SK-N-SH (cell line): ENCODE data around the gene STRN. TPM values are rescaled to one million over a fixed set of nuclear protein-coding genes. Genes with fewer than 3 reads are reported as not detected.

ENCODE experiments used
- CTCF ChIA-PET: fragments of 300-600, 350-600 bp; formaldehyde crosslinking; extraction: SDS; loops from one replicate; lab custom pipeline; 2021; lab: Yijun Ruan, JAX
- POLR2A ChIA-PET: fragments of 350-600 bp; sonication (Branson Sonifier 250); formaldehyde crosslinking; extraction: SDS; loops from one replicate; lab custom pipeline; 2020; ENCODE audit warnings: antibody characterized with exemption, inconsistent platforms; lab: Yijun Ruan, JAX
- DNase-seq: peaks from one replicate; pipeline ENCODE4 v3.0.0; 2012
- H2AFZ ChIP-seq: fragments of 200-600 bp; sonication (generic); 2 replicates; pipeline ENCODE4 v1.8.1; 2016; ENCODE audit warnings: antibody characterized with exemption, mild to moderate bottlenecking, low read depth
- H3F3A ChIP-seq: fragments of 200-600 bp; sonication (generic); replicated peaks from 2 replicates; pipeline ENCODE3; 2016; ENCODE audit warnings: antibody characterized with exemption, mild to moderate bottlenecking; ENCODE audit not compliant: insufficient read depth
- H3K27ac ChIP-seq, 2 experiments: fragments of 200-500 bp in 1 of 2; fragments of 200-600 bp in 1 of 2; sonication (Bioruptor generic) in 1 of 2; sonication (generic), shearing (Covaris generic) in 1 of 2; 2 replicates each; pipeline versions ENCODE4 v1.5.1 to v1.6.1; 2014 to 2016; ENCODE audit warnings: low read depth in 2 of 2, inconsistent platforms in 1 of 2, low read length in 1 of 2, mild to moderate bottlenecking in 1 of 2, mixed read lengths in 1 of 2
- H3K27me3 ChIP-seq: fragments of 200-600 bp; sonication (generic), shearing (Covaris generic); 2 replicates; pipeline ENCODE4 v1.6.1; 2016; ENCODE audit warnings: mixed run types; ENCODE audit not compliant: insufficient read depth
- H3K36me3 ChIP-seq, 2 experiments: fragments of 200-500 bp in 1 of 2; fragments of 200-600 bp in 1 of 2; sonication (Bioruptor generic) in 1 of 2; sonication (generic) in 1 of 2; replicated peaks in 1 of 2; 2 replicates each; pipeline versions ENCODE3 to v1.5.1; 2014 to 2016; ENCODE audit warnings: low read length in 1 of 2, mild to moderate bottlenecking in 1 of 2; ENCODE audit not compliant: insufficient read depth in 2 of 2, control insufficient read depth in 1 of 2
- H3K4me1 ChIP-seq, 2 experiments: fragments of 200-500 bp in 1 of 2; fragments of 200-600 bp in 1 of 2; sonication (Bioruptor generic) in 1 of 2; sonication (generic), shearing (Covaris generic) in 1 of 2; 2 replicates each; pipeline versions ENCODE4 v1.5.1 to v1.6.1; 2014 to 2016; ENCODE audit warnings: low read depth in 1 of 2, low read length in 1 of 2, mixed run types in 1 of 2; ENCODE audit not compliant: insufficient read depth in 2 of 2, control insufficient read depth in 1 of 2
- H3K4me2 ChIP-seq: fragments of 200-600 bp; sonication (generic), shearing (Covaris generic); 2 replicates; pipeline ENCODE4 v1.6.1; 2017; ENCODE audit warnings: mixed run types
- H3K4me3 ChIP-seq, 2 experiments: fragments of 200-500 bp in 1 of 2; fragments of 200-600 bp in 1 of 2; sonication (Bioruptor generic) in 1 of 2; sonication (generic), shearing (Covaris generic) in 1 of 2; 2 replicates each; pipeline versions ENCODE4 v1.5.1 to v1.8.1; 2014 to 2016; ENCODE audit warnings: low read depth in 2 of 2, inconsistent platforms in 1 of 2, low read length in 1 of 2, mild to moderate bottlenecking in 1 of 2, mixed read lengths in 1 of 2, moderate library complexity in 1 of 2
- H3K79me2 ChIP-seq: fragments of 200-600 bp; sonication (generic); 2 replicates; pipeline ENCODE4 v1.8.1; 2017; ENCODE audit warnings: mild to moderate bottlenecking; ENCODE audit not compliant: insufficient read depth
- H3K9ac ChIP-seq: fragments of 200-600 bp; sonication (generic); 2 replicates; pipeline ENCODE4 v1.6.1; 2017; ENCODE audit warnings: mixed run types
- H3K9me2 ChIP-seq: fragments of 200-600 bp; sonication (generic); 2 replicates; pipeline ENCODE4 v1.6.1; 2017; ENCODE audit warnings: mixed run types
- H3K9me3 ChIP-seq: fragments of 200-600 bp; sonication (generic); 2 replicates; pipeline ENCODE4 v1.6.1; 2017; ENCODE audit warnings: mixed run types, mild to moderate bottlenecking, moderate library complexity
- H4K20me1 ChIP-seq: fragments of 200-600 bp; sonication (generic); 2 replicates; pipeline ENCODE4 v1.6.1; 2017; ENCODE audit warnings: mild to moderate bottlenecking, mixed run types; ENCODE audit not compliant: insufficient read depth
- CHD2 ChIP-seq: fragments of 150-350 bp; IDR thresholded peaks from 2 replicates; pipeline ENCODE4 v1.6.1; 2018; ENCODE audit warnings: low read length; ENCODE audit not compliant: partially characterized antibody
- CTCF ChIP-seq: fragments of 200-600 bp; sonication (generic); IDR thresholded peaks from 2 replicates; pipeline ENCODE4 v1.6.1; 2017; ENCODE audit warnings: antibody characterized with exemption, mild to moderate bottlenecking, moderate library complexity
- FOXM1 ChIP-seq: IDR thresholded peaks from 2 replicates; pipeline ENCODE4 v1.4.0; 2012; ENCODE audit warnings: low read depth, mild to moderate bottlenecking
- IRF3 ChIP-seq: fragments of 150-350 bp; IDR thresholded peaks from 2 replicates; pipeline ENCODE4 v1.6.1; 2016; ENCODE audit warnings: mild to moderate bottlenecking, low read depth, low read length
- POLR2AphosphoS5 ChIP-seq: IDR thresholded peaks from 2 replicates; pipeline ENCODE4 v1.6.1; 2012; ENCODE audit warnings: low read depth, low read length
- RCOR1 ChIP-seq: fragments of 150-350 bp; IDR thresholded peaks from 2 replicates; pipeline ENCODE4 v1.6.1; 2017; ENCODE audit warnings: antibody characterized with exemption, low read length
- REST ChIP-seq: IDR thresholded peaks from 2 replicates; pipeline ENCODE4 v1.6.1; 2012; ENCODE audit warnings: mild to moderate bottlenecking, low read depth, low read length, moderate library complexity
- RFX5 ChIP-seq: IDR thresholded peaks from 2 replicates; pipeline ENCODE4 v1.6.1; 2012; ENCODE audit warnings: mild to moderate bottlenecking, improper control_type of control experiment, low read length
- RXRA ChIP-seq: IDR thresholded peaks from 2 replicates; pipeline ENCODE4 v1.4.0; 2012; ENCODE audit warnings: low read depth, mild to moderate bottlenecking, borderline replicate concordance
- SIN3A ChIP-seq: IDR thresholded peaks from 2 replicates; pipeline ENCODE4 v1.6.1; 2012; ENCODE audit warnings: low read depth, mild to moderate bottlenecking, low read length, moderate library complexity, borderline replicate concordance
- SMC3 ChIP-seq: IDR thresholded peaks from 2 replicates; pipeline ENCODE4 v1.6.1; 2012; ENCODE audit warnings: low read depth, low read length, improper control_type of control experiment
- TAF1 ChIP-seq: IDR thresholded peaks from 2 replicates; pipeline ENCODE4 v1.6.1; 2012; ENCODE audit warnings: low read depth, mild to moderate bottlenecking, low read length, moderate library complexity, borderline replicate concordance
- TCF12 ChIP-seq: IDR thresholded peaks from 2 replicates; pipeline ENCODE4 v1.4.0; 2012
- USF2 ChIP-seq: fragments of 150-350 bp; IDR thresholded peaks from 2 replicates; pipeline ENCODE4 v1.6.1; 2017; ENCODE audit warnings: antibody characterized with exemption, low read length, low read depth, borderline replicate concordance
- YY1 ChIP-seq: IDR thresholded peaks from 2 replicates; pipeline ENCODE4 v1.4.0; 2012; ENCODE audit warnings: low read depth, mild to moderate bottlenecking
- WGBS: methylation state at CpG from one replicate; pipeline ENCODE4 v1.1.6; 2017; ENCODE audit warnings: low lambda C conversion rate; 5-methylcytosine and 5-hydroxymethylcytosine counted together
- polyA plus RNA-seq, 3 experiments: library from polyadenylated mRNA; depleted of rRNA; stranded (reverse); fragments of >200 nt; gene quantifications; 2 replicates each; pipeline ENCODE4 v1.2.3, GENCODE V29; 2012

Gene STRN
- polyA plus RNA-seq, 1 of the 3 experiments (the other 2 are of a cell fraction) = 4.8 TPM

GRCh38 chr2:36963106-36963505, 3.2 kb downstream of the STRN start:
- H3K36me3 ChIP-seq = no peaks in the 10 kb centered on the region
- no peaks in the 10 kb centered on the region for H3K27me3 ChIP-seq
- peaks cover 26% of the 10 kb centered on the region; the same call in 1 of the 2 replicates for H4K20me1 ChIP-seq
- no peaks in the 10 kb centered on the region for H3F3A ChIP-seq
- POLR2A ChIA-PET = no interaction called here
- no peak for DNase-seq
- peaks cover 81% of the 10 kb centered on the region for H3K79me2 ChIP-seq
- peaks cover 8 to 20% of the 10 kb centered on the region in 2 experiments; a peak in 3 of 4 replicates for H3K4me1 ChIP-seq
- H2AFZ ChIP-seq = no peak overlapping the region
- no peak for TF ChIP-seq REST
- no peak for TF ChIP-seq TCF12
- no peak for TF ChIP-seq RCOR1
- TF ChIP-seq CHD2 = no peak
- no peak for TF ChIP-seq CTCF
- TF ChIP-seq USF2 = no peak
- TF ChIP-seq RXRA = no peak
- TF ChIP-seq POLR2AphosphoS5 = no peak
- TF ChIP-seq RFX5 = no peak
- no peak for TF ChIP-seq YY1
- TF ChIP-seq FOXM1 = no peak
- no peak for TF ChIP-seq TAF1
- TF ChIP-seq SMC3 = no peak
- TF ChIP-seq IRF3 = no peak
- TF ChIP-seq SIN3A = no peak
- CTCF ChIA-PET = no interaction called here
- no peak overlapping the region for H3K4me2 ChIP-seq
- H3K9ac ChIP-seq = no peak overlapping the region
- H3K27ac ChIP-seq = no peak overlapping the region
- H3K4me3 ChIP-seq = no peak overlapping the region
- H3K9me2 ChIP-seq = no peaks in the 10 kb centered on the region
- WGBS = 93% methylated on average over 4 of the region's 4 CpGs
- H3K9me3 ChIP-seq = no peaks in the 10 kb centered on the region
